Activated CD8-positive, alpha-beta T cell treated with anti-CD3 and anti-CD28 coated beads, Interleukin-2, amount 10 ng/mL, durations not matched to agents 7 days and 5 days (primary cell): ENCODE data around the gene TMOD1. TPM values are rescaled to one million over a fixed set of nuclear protein-coding genes. Genes with fewer than 3 reads are reported as not detected.

ENCODE experiments used
- ATAC-seq: fragments of 150-1000 bp; cut with Tn5 transposase; one replicate; pipeline ENCODE4 v1.10.0; 2021; ENCODE audit warnings: moderate library complexity
- CTCF ChIA-PET: fragments of 350-600 bp; sonication (Branson Sonifier 250); formaldehyde crosslinking; loops from one replicate; lab custom pipeline; 2021; ENCODE audit warnings: antibody characterized with exemption; lab: Charles Lee
- POLR2A ChIA-PET: fragments of 350-600 bp; sonication (Branson Sonifier 250); formaldehyde crosslinking; loops from one replicate; lab custom pipeline; 2021; ENCODE audit warnings: antibody characterized with exemption; lab: Charles Lee
- DNase-seq: peaks from one replicate; pipeline ENCODE4 v3.0.0-alpha.2; 2020
- H3K27ac Mint-ChIP-seq: one replicate; pipeline ENCODE4 v1.8.0; 2021; ENCODE audit warnings: mild to moderate bottlenecking, mixed read lengths
- H3K27me3 Mint-ChIP-seq: one replicate; pipeline ENCODE4 v1.8.0; 2021; ENCODE audit warnings: low read depth, mixed read lengths
- H3K36me3 Mint-ChIP-seq: one replicate; pipeline ENCODE4 v1.8.0; 2021; ENCODE audit warnings: low read depth, mixed read lengths
- H3K4me1 Mint-ChIP-seq: one replicate; pipeline ENCODE4 v1.8.0; 2021; ENCODE audit warnings: low read depth, mixed read lengths
- H3K4me3 Mint-ChIP-seq: one replicate; pipeline ENCODE4 v1.8.0; 2021; ENCODE audit warnings: mild to moderate bottlenecking, mixed read lengths
- H3K9me3 Mint-ChIP-seq: one replicate; pipeline ENCODE4 v1.8.0; 2022; ENCODE audit warnings: mixed read lengths; ENCODE audit not compliant: insufficient read depth
- total RNA-seq, 2 experiments: library from RNA; stranded (reverse); gene quantifications; one replicate each; pipeline ENCODE4 v1.2.3, GENCODE V29; 2021

Gene TMOD1
- total RNA-seq, 2 experiments from 2014 or later, result 0.16 to 0.29 TPM

DNA sequence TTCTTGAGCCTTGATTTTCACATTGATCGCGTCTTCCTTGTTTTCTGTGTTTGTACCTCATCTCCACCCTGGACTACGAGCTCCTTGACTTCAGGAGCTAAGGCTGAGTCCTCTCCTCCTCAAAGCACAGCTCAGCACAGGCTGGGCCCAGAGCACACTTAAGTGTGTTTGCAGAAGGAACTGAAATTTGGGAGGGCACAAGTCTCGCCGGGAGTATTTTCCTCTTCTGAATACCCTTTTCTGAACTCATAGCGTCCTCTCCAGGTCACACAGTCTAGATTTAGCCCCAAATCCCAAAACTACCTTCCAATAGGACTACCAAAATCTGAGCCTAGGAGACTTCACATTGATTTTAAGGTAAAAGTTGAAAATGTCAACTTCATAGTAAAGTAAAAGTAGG lies 90.1 kb downstream of the TMOD1 start:
- peaks cover 1% of the 10 kb centered on the region for H3K36me3 Mint-ChIP-seq

DNA sequence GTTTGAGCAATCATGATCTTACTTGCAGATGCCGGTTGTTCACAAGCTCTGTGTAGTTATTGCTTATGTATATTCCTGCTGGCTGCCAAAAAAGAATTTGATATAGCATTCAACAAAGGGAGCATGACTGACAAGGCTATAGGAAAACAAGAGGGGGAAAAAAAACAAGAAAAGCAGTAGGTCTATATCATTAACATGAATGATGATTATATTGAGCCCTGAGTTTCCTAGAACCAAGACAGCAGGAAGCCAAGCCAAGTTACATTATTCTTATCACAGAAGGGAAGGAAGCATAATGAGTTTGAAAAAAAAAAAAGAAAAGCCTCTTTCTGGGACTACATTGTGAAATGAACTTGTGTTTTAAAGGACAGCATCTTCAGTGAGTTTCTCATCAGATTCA lies 90.7 kb downstream of the TMOD1 start:
- no peak for DNase-seq
- peaks cover 5% of the 10 kb centered on the region for H3K9me3 Mint-ChIP-seq
- H3K36me3 Mint-ChIP-seq, result peaks cover 1% of the 10 kb centered on the region
- ChIA-PET POLR2A (no interaction called here), CTCF (interaction anchor here (0.5 to 8.3 kb wide), 2 partner anchors 92 to 122 kb away, joined by 3 to 172 read pairs; no protein-coding TSS in a partner anchor)
- H3K4me3 Mint-ChIP-seq, result no peak overlapping the region
- no peak overlapping the region for H3K27ac Mint-ChIP-seq
- ATAC-seq, result no peak
- H3K27me3 Mint-ChIP-seq, result peaks cover 5% of the 10 kb centered on the region
- peaks cover 2% of the 10 kb centered on the region for H3K4me1 Mint-ChIP-seq

More for the DNA sequence above, 90.1 kb downstream of the TMOD1 start:
- H3K9me3 Mint-ChIP-seq, result peaks cover 7% of the 10 kb centered on the region
- H3K4me3 Mint-ChIP-seq, result no peak overlapping the region
- CTCF ChIA-PET, result no interaction called here
- H3K4me1 Mint-ChIP-seq, result peaks cover 2% of the 10 kb centered on the region
- POLR2A ChIA-PET, result no interaction called here
- peaks cover 5% of the 10 kb centered on the region for H3K27me3 Mint-ChIP-seq
- DNase-seq, result no peak
- H3K27ac Mint-ChIP-seq, result no peak overlapping the region
- no peak for ATAC-seq

DNA sequence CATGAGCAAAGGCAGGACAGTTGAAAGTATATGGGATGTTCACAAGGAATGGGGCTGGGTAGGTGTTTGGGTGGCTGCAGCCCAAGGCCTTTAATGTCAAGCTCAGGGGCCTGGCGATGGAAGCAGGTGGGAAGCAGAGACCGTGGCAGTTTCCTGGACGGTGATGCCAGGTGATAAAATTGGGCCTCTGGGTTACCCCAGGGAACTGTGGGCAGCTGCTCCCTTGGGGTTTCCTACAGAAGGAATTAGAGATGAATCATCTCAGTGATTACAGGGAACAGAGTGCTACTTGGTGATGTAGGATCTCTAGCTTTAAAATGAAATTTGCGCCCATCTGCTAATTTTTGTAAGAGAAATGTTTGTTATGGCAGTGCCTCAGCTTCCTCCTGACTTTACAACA lies 92.5 kb downstream of the TMOD1 start:
- peaks cover 2% of the 10 kb centered on the region for H3K27me3 Mint-ChIP-seq
- H3K27ac Mint-ChIP-seq, result no peak overlapping the region
- ATAC-seq (no peak), DNase-seq (no peak)
- POLR2A ChIA-PET, result no interaction called here
- H3K36me3 Mint-ChIP-seq, result no peaks in the 10 kb centered on the region
- CTCF ChIA-PET, result interaction anchor here (1.3 to 8.3 kb wide), 2 partner anchors 22 to 124 kb away, joined by 6 to 172 read pairs; no protein-coding TSS in a partner anchor
- peaks cover 6% of the 10 kb centered on the region for H3K4me1 Mint-ChIP-seq
- H3K9me3 Mint-ChIP-seq, result no peaks in the 10 kb centered on the region
- H3K4me3 Mint-ChIP-seq, result no peak overlapping the region

DNA sequence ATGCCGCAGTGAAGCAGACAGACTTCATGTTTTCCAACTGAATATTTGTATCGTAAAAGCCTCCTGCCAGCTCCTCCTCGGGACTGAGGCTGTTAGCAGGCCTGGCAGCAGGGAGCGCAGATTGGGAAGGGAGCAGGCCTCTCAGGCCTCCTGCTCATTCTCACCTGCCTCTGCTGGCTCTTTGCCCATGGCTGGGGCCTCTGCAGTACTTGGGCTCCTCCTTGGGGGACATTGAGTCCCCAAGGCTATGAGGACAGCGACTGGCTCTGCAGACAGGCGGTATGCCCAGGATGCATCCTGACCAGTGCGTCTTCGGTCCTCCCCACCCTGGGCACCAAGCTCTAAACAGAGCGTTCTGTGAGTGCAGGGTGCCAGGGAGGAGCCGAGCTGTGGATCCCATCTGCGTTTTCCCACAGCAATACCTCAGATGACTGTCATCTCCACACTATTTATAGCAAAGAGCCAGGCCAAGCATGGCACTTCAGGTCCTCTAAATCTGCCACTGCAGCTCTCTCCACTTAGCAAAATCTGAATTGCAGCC lies 93.0 kb downstream of the TMOD1 start:
- POLR2A ChIA-PET, result no interaction called here
- Mint-ChIP-seq H3K27ac (no peak overlapping the region), H3K4me1 (peaks cover 6% of the 10 kb centered on the region), H3K9me3 (no peaks in the 10 kb centered on the region), H3K27me3 (peaks cover 2% of the 10 kb centered on the region), H3K36me3 (no peaks in the 10 kb centered on the region), H3K4me3 (no peak overlapping the region)
- CTCF ChIA-PET, result interaction anchor here (1.3 to 8.3 kb wide), 2 partner anchors 22 to 124 kb away, joined by 6 to 172 read pairs; no protein-coding TSS in a partner anchor
- DNase-seq, result no peak
- no peak for ATAC-seq

DNA sequence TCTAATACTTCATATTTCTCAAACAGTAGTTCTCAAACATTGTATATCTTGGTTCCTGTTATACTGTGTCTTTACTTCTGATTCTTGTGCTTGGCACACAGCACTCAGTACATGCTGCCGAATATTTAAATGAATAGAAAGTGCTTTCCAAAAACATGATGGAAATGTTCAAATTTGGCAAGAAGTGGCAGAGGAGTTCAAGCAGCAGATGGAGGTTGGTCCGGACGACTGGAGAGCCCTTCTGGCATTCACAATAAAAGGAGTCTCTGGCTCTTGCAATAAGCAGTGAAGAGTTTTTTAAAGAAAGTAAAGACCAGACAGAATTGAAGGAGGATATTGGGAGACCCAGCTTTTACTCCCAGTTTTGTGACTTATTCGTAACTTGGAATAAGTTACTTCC lies 95.4 kb downstream of the TMOD1 start:
- no peak overlapping the region for H3K27ac Mint-ChIP-seq
- ChIA-PET POLR2A (no interaction called here), CTCF (interaction anchor here (1.1 to 8.3 kb wide), 2 partner anchors 127 to 185 kb away, joined by 5 to 172 read pairs; partner anchors contain the start of gene TDRD7)
- peaks cover 10% of the 10 kb centered on the region for H3K36me3 Mint-ChIP-seq
- no peak for DNase-seq
- H3K9me3 Mint-ChIP-seq, result no peaks in the 10 kb centered on the region
- peaks cover 2% of the 10 kb centered on the region for H3K27me3 Mint-ChIP-seq
- H3K4me1 Mint-ChIP-seq, result peaks cover 6% of the 10 kb centered on the region
- no peak for ATAC-seq
- H3K4me3 Mint-ChIP-seq, result no peak overlapping the region

DNA sequence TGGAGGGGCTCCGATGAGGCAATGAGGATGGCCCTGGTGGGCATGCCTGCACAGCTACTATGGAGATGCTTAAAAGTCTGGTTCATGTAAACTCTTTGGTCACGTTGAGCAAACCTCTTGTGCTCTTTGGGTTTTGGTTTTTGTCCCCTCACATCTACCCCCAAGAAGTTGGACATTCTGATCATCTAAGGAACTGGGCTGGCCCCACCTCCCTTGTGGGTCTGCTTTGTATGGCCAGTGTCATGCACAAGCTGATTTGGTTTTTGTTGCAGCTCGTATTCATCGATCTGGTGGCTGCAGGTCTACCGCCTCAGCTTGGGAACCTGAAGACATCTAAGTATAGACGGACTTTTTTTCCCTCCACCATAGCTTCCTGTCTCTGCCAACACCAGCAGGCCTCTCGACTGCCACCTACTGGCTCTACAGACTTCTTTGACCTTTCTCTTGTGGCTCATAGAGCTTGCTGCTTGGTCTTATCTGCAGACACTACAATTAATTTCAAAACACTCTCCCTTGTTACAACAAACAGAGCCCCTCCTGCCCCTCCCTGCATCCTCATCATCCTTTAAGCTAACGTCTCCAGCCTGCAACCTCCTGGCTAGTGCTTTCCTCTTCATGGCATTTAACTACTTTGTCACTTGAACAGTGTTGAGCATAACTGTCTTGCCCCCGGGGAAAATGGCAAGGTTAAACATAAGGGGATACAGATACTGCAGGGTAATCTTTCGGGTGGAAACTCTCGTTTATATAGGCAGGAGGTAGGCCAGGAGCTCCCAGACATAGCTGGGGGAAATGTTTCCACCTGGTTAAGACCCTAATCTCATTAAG lies 97.2 kb downstream of the TMOD1 start:
- Mint-ChIP-seq H3K36me3 (peaks cover 17% of the 10 kb centered on the region), H3K9me3 (no peaks in the 10 kb centered on the region), H3K27me3 (peaks cover 1% of the 10 kb centered on the region), H3K4me3 (no peak overlapping the region), H3K27ac (no peak overlapping the region), H3K4me1 (peaks cover 5% of the 10 kb centered on the region)
- ChIA-PET POLR2A (interaction anchor here (0.8 kb wide), 1 partner anchor 50 kb away, joined by 3 read pairs; no protein-coding TSS in a partner anchor), CTCF (interaction anchor here (0.6 to 8.3 kb wide), 68 partner anchors 9 to 744 kb away, joined by 3 to 172 read pairs (median 5); partner anchors contain the start of genes NCBP1, TDRD7, TMOD1 and TSTD2)
- DNase-seq (peak; percentile 86), ATAC-seq (peak; percentile 93)

DNA sequence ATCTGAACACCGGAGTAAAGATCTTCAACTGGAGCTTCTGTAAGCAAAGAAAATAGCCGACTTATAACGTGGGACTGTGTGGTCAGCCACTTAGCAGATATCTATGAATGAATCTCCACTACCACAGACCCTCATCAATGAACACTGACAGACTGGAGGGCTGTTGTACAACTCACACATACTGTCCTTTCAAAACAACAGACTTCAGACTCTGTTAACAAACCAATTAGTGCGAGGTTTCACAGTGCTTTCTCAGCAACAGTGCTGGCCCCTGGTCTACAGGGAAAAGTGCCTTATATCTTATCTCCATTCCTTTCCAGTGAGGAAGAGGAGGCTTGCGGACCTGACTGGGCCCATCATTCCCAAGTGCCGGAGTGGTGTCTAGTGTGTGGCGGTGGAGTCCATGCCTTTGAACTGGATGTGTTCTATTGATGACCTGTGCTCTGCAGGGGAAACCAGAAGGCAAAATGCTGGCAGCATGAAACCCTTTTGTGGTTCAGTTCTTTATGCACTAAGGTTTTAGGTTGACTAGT lies 97.9 kb downstream of the TMOD1 start:
- peaks cover 17% of the 10 kb centered on the region for H3K36me3 Mint-ChIP-seq
- H3K27me3 Mint-ChIP-seq, result no peaks in the 10 kb centered on the region
- H3K27ac Mint-ChIP-seq, result no peak overlapping the region
- no peak for ATAC-seq
- CTCF ChIA-PET, result interaction anchor here (0.9 to 8.3 kb wide), 54 partner anchors 12 to 745 kb away, joined by 3 to 172 read pairs (median 5); partner anchors contain the start of genes NCBP1, TDRD7, TMOD1 and TSTD2
- no peak overlapping the region for H3K4me3 Mint-ChIP-seq
- peaks cover 5% of the 10 kb centered on the region for H3K4me1 Mint-ChIP-seq
- no peaks in the 10 kb centered on the region for H3K9me3 Mint-ChIP-seq
- POLR2A ChIA-PET, result interaction anchor here (0.8 kb wide), 1 partner anchor 50 kb away, joined by 3 read pairs; no protein-coding TSS in a partner anchor
- no peak for DNase-seq

DNA sequence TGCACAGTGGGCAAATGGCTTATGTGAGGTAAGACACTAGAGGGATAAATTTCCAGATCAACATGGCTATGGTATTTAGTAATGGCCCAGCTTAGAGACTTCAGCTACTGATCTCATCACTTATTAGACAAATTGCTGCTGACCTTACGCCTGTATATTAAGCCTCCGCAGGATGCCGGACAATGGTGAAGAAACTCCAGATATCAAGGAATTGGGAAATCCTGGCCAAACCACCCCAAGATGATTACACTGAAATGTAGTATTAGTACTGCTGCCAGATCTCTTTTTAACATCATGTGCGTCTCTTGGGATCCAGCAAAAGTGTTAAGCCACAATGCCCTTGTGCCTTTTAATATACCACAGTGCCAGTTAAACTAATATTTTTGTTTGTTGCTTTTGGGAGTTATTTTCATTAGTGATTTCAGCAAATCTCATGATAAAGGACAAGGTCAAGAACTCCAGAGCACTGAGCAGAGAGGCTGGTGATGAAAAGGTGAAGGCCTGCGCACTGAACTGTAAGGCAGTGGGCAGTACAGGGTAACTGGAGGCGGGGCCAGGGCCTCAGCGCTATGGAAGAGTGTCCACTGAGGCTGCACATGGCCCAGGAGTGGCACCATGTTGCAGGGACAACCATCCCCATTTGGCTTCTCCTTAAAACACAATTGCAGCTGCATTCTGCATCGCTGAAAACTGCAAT lies 99.2 kb downstream of the TMOD1 start:
- no peak for ATAC-seq
- Mint-ChIP-seq H3K27me3 (no peaks in the 10 kb centered on the region), H3K36me3 (peaks cover 23% of the 10 kb centered on the region), H3K4me3 (no peak overlapping the region), H3K9me3 (no peaks in the 10 kb centered on the region), H3K4me1 (peaks cover 5% of the 10 kb centered on the region), H3K27ac (no peak overlapping the region)
- no peak for DNase-seq
- ChIA-PET CTCF (interaction anchor here (1.0 to 8.3 kb wide), 4 partner anchors 11 to 132 kb away, joined by 3 to 172 read pairs (median 78); no protein-coding TSS in a partner anchor), POLR2A (no interaction called here)

DNA sequence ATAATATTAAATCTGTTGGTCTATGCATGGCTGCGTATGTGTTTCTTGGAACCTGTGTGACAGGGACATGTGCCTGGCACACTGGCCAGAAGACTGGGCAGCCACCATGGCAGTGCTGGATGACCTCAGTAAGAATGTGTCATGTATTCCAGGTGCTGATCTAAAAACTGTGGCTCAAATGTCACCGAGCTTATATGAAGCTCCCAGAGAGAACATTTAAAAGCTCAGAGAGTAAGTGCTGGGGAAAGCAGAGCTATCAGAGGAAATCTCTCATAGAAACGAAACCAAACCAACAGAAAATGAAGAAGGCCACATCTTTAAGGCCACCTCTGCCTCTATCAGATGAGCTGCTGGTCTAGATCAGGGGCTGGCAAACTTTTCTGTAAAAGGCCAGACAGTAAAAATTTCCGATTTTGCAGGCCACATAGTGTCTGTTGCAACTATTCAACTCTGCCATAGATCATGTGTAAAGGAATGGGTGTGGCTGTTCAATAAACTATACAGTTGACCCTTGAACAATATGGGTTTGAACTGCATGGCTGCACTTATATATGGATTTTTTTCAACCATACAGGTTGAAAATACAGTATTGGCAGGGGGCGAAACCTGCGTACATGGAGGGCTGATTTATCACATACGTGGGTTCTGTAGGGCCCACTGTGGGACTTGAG lies 99.9 kb downstream of the TMOD1 start:
- Mint-ChIP-seq H3K4me3 (no peak overlapping the region), H3K36me3 (peaks cover 23% of the 10 kb centered on the region), H3K27me3 (no peaks in the 10 kb centered on the region), H3K4me1 (peaks cover 5% of the 10 kb centered on the region), H3K27ac (no peak overlapping the region), H3K9me3 (no peaks in the 10 kb centered on the region)
- CTCF ChIA-PET, result interaction anchor here (1.6 to 7.5 kb wide), 2 partner anchors 11 to 133 kb away, joined by 6 to 150 read pairs; no protein-coding TSS in a partner anchor
- POLR2A ChIA-PET, result no interaction called here
- DNase-seq (no peak), ATAC-seq (no peak)

DNA sequence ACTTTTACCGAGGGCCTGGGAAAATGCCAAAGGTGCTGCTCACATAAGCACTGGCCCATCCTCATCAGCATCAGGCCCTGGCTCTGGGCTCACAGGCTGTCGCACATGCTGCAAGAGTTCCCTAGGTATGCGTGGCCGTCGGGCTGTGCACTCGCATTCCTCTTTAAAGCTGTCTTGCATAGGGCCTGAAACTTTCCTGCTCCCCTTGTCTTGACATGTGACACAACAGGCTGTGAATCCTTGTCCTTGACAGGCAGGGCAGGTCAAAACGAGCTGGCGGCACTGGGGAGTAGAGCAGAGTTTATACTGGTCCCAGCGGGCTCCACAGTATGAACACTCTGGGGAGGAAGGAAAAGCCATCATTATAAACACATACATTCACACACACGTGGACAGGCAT lies 101.0 kb downstream of the TMOD1 start:
- CTCF ChIA-PET, result interaction anchor here (1.1 to 7.5 kb wide), 4 partner anchors 9 to 191 kb away, joined by 4 to 150 read pairs (median 6); partner anchors contain the start of gene TDRD7
- ATAC-seq (no peak), DNase-seq (no peak)
- Mint-ChIP-seq H3K27me3 (no peaks in the 10 kb centered on the region), H3K4me1 (peaks cover 5% of the 10 kb centered on the region), H3K36me3 (peaks cover 23% of the 10 kb centered on the region), H3K9me3 (no peaks in the 10 kb centered on the region), H3K27ac (no peak overlapping the region), H3K4me3 (no peak overlapping the region)
- POLR2A ChIA-PET, result no interaction called here
